LNCaP clone FGC (cell line): ENCODE data around the gene MCTS1.
"Not testable (repeated sequence)": the region's sequence is repeated elsewhere in the genome, so short reads cannot be mapped to it uniquely, and the experiment has no call there.

Experiments used
- DNase-seq: peaks from one replicate; pipeline ENCODE4 v3.0.0-alpha.2; 2011; ENCODE audit warnings: low read depth
- H3K4me3 ChIP-seq: 2 replicates; pipeline ENCODE4 v1.5.1; 2011; ENCODE audit warnings: mild to moderate bottlenecking, low read depth, low read length, control low read depth
- CTCF ChIP-seq: IDR thresholded peaks from 2 replicates; pipeline ENCODE4 v1.5.1; 2012; ENCODE audit warnings: mild to moderate bottlenecking; ENCODE audit not compliant: control insufficient read depth, insufficient read depth; ENCODE audit errors: extremely low read depth

Gene MCTS1

GRCh38 chrX:120562569-120562926, 41.4 kb upstream of the MCTS1 start:
- no peak overlapping the region; the same call in 1 of the 2 replicates for H3K4me3 ChIP-seq
- TF ChIP-seq CTCF, result no peak
- DNase-seq, result no peak

DNA sequence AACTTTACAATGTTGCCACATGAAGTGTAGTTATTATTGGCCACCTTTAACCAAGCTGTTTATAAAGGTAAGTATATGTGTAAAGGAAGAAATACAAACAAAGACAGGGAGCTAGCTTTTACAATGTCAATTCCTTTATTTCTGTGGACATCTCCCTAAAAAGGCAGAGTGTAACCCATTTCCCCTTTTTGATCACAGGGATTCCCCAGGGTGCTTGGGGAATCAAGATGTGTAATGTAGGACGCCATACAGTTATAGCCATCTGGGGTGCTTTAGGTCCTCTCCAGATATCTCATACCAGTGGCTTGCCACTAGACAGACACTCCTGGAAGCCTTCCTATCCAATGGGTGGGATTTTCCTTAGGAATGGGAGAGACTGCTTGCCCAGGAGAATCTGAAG, 39.0 kb upstream of the MCTS1 start:
- no peak for DNase-seq
- TF ChIP-seq CTCF, result no peak
- H3K4me3 ChIP-seq, result no peak overlapping the region

GRCh38 chrX:120566817-120567216, 37.1 kb upstream of the MCTS1 start:
- no peak for DNase-seq
- no peak overlapping the region for H3K4me3 ChIP-seq
- TF ChIP-seq CTCF, result no peak

DNA sequence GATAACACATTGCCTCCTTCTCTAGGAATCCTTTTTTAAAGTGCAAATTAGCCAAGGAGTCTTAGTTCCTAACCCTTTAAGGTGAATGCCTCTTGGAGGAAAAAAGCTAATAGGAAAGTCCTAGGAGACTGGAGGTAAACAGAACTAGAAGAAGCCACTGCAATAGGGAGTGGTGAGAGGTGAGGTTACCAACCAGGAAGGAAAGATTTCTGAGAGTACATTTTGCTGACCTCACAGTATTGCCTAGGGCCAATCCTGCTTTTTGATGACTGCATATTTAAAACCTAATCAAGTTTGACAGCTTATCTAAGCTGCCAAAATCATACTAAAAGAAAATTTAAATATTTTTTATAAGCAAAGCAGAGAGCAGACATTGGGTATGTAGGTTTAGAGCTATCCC, 35.9 kb upstream of the MCTS1 start:
- DNase-seq, result no peak
- TF ChIP-seq CTCF, result no peak
- H3K4me3 ChIP-seq, result no peak overlapping the region

GRCh38 chrX:120568609-120569008, 35.3 kb upstream of the MCTS1 start:
- no peak overlapping the region for H3K4me3 ChIP-seq
- TF ChIP-seq CTCF, result no peak
- DNase-seq, result no peak

GRCh38 chrX:120570011-120570600, 33.8 kb upstream of the MCTS1 start:
- no peak for DNase-seq
- no peak for TF ChIP-seq CTCF
- no peak overlapping the region for H3K4me3 ChIP-seq

DNA sequence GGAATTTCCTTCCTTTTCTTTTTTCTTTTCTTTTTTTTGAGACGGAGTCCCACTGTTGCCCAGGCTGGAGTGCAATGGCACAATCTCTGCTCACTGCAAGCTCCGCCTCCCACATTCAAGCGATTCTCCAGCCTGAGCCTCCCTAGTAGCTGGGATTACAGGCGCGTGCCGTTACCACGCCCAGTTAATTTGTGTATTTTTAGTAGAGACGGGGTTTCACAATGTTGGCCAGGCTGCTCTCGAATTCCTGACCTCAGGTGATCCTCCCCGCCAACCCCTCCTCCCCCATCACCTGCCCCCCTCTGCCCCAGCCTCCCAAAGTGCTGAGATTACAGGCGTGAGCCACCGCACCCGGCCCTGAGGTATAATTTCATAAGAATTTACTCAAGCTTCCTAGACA, 30.1 kb upstream of the MCTS1 start:
- H3K4me3 ChIP-seq, DNase-seq: not testable (repeated sequence)
